ENCODE measurements around the gene IKZF3. TPM values are rescaled to one million over a fixed set of nuclear protein-coding genes. Genes with fewer than 3 reads are reported as not detected.
A peak's percentile ranks its signal among the peaks of the same experiment; 100 is the strongest.

IKZF3 gene
- total RNA-seq, 1 experiment from 2014 or later = 0.81 TPM

- TF ChIP-seq AFF4 (CRISPR knock-in tag; IDR thresholded peaks at IDR 0.05; ENCODE audit: borderline replicate concordance) = peak; percentile 95; the same call in 1 of the 2 replicates
- peak; percentile 98 for TF ChIP-seq TP53 (CRISPR knock-in tag; IDR thresholded peaks at IDR 0.05)
- TF ChIP-seq JAZF1 (CRISPR knock-in tag; IDR thresholded peaks at IDR 0.05) = no peak
- TF ChIP-seq ZNF416 (CRISPR knock-in tag; IDR thresholded peaks at IDR 0.05) = no peak
- no peak; the same call in 1 of the 2 replicates for TF ChIP-seq ZBTB21 (CRISPR knock-in tag; IDR thresholded peaks at IDR 0.05; ENCODE audit: borderline replicate concordance)
- peak; percentile 91; the same call in 1 of the 2 replicates for TF ChIP-seq ZNF219 (CRISPR knock-in tag; IDR thresholded peaks at IDR 0.05; ENCODE audit: borderline replicate concordance)
- no peak for TF ChIP-seq GTF2I (CRISPR knock-in tag; conservative IDR thresholded peaks at IDR 0.05)
- TF ChIP-seq, protein P1, sequence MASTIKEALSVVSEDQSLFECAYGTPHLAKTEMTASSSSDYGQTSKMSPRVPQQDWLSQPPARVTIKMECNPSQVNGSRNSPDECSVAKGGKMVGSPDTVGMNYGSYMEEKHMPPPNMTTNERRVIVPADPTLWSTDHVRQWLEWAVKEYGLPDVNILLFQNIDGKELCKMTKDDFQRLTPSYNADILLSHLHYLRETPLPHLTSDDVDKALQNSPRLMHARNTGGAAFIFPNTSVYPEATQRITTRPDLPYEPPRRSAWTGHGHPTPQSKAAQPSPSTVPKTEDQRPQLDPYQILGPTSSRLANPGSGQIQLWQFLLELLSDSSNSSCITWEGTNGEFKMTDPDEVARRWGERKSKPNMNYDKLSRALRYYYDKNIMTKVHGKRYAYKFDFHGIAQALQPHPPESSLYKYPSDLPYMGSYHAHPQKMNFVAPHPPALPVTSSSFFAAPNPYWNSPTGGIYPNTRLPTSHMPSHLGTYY (CRISPR knock-in tag; IDR thresholded peaks at IDR 0.05) = no peak
- no peak for TF ChIP-seq ZNF512 (CRISPR knock-in tag; IDR thresholded peaks at IDR 0.05; ENCODE audit: borderline replicate concordance)
- no peak for TF ChIP-seq NFATC4 (CRISPR knock-in tag; IDR thresholded peaks at IDR 0.05)
- peak; percentile 94 for TF ChIP-seq SMAD3 (CRISPR knock-in tag; IDR thresholded peaks at IDR 0.05; ENCODE audit: borderline replicate concordance)
- no peak for TF ChIP-seq GRHL2 (CRISPR knock-in tag; IDR thresholded peaks at IDR 0.05; ENCODE audit: insufficient replicate concordance, severe bottlenecking)
- peak; percentile 88 for TF ChIP-seq NR1H2 (CRISPR knock-in tag; IDR thresholded peaks at IDR 0.05)
- TF ChIP-seq ATF1 (CRISPR knock-in tag; IDR thresholded peaks at IDR 0.05) = peak; percentile 97
- TF ChIP-seq NFYB (CRISPR knock-in tag; conservative IDR thresholded peaks at IDR 0.05; ENCODE audit: low read depth) = peak; percentile 46; the same call in 1 of the 2 replicates
- TF ChIP-seq KAT7 (CRISPR knock-in tag; IDR thresholded peaks at IDR 0.05; ENCODE audit: borderline replicate concordance) = peak; percentile 91; the same call in 1 of the 2 replicates
- peak; percentile 83; the same call in 1 of the 2 replicates for TF ChIP-seq CBFB (CRISPR knock-in tag; IDR thresholded peaks at IDR 0.05; ENCODE audit: low read depth)
- TF ChIP-seq, protein P2, sequence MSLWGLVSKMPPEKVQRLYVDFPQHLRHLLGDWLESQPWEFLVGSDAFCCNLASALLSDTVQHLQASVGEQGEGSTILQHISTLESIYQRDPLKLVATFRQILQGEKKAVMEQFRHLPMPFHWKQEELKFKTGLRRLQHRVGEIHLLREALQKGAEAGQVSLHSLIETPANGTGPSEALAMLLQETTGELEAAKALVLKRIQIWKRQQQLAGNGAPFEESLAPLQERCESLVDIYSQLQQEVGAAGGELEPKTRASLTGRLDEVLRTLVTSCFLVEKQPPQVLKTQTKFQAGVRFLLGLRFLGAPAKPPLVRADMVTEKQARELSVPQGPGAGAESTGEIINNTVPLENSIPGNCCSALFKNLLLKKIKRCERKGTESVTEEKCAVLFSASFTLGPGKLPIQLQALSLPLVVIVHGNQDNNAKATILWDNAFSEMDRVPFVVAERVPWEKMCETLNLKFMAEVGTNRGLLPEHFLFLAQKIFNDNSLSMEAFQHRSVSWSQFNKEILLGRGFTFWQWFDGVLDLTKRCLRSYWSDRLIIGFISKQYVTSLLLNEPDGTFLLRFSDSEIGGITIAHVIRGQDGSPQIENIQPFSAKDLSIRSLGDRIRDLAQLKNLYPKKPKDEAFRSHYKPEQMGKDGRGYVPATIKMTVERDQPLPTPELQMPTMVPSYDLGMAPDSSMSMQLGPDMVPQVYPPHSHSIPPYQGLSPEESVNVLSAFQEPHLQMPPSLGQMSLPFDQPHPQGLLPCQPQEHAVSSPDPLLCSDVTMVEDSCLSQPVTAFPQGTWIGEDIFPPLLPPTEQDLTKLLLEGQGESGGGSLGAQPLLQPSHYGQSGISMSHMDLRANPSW (CRISPR knock-in tag; conservative IDR thresholded peaks at IDR 0.05; ENCODE audit: low read depth) = no peak
- no peak for TF ChIP-seq SOX15 (CRISPR knock-in tag; IDR thresholded peaks at IDR 0.05)
- TF ChIP-seq CTCF (IDR thresholded peaks at IDR 0.05) = no peak
- TF ChIP-seq ZNF423 (CRISPR knock-in tag; IDR thresholded peaks at IDR 0.05) = peak; percentile 64; the same call in 1 of the 2 replicates
- peak; percentile 91; the same call in 1 of the 2 replicates for TF ChIP-seq JUN (CRISPR knock-in tag; IDR thresholded peaks at IDR 0.05)
- TF ChIP-seq, protein P3, sequence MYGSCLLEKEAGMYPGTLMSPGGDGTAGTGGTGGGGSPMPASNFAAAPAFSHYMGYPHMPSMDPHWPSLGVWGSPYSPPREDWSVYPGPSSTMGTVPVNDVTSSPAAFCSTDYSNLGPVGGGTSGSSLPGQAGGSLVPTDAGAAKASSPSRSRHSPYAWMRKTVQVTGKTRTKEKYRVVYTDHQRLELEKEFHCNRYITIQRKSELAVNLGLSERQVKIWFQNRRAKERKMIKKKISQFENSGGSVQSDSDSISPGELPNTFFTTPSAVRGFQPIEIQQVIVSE (CRISPR knock-in tag; IDR thresholded peaks at IDR 0.05; ENCODE audit: borderline replicate concordance) = no peak
Observed at GRCh38 chr17:39863918-39864746, at the start of gene IKZF3 (continued).
